ENCODE measurements around the gene RAB30. TPM values are rescaled to one million over a fixed set of nuclear protein-coding genes. Genes with fewer than 3 reads are reported as not detected.

RAB30 gene
- 12.6 TPM for polyA plus RNA-seq (2013, experiment 1 of 2; ENCODE audit: insufficient read length)
- polyA plus RNA-seq (2013, experiment 2 of 2; ENCODE audit: insufficient read length), result 14.4 TPM

- DNase-seq, result peak; percentile 100
Observed at GRCh38 chr11:83071567-83072349, at the start of gene RAB30. RAB30 (minus strand) TSS chr11:83071897; CDS start chr11:82997316, 74,581 bp downstream.

- DNase-seq, result peak; percentile 14
Observed at GRCh38 chr11:83120327-83120726, 48.6 kb upstream of the RAB30 start.

GRCh38 chr11:83119216-83119615 is 47.5 kb upstream of the RAB30 start:
- DNase-seq, result no peak

- DNase-seq, result no peak
Observed at GRCh38 chr11:83118814-83119213, 47.1 kb upstream of the RAB30 start.

GRCh38 chr11:83116015-83116641 is 44.4 kb upstream of the RAB30 start:
- DNase-seq, result no peak

GRCh38 chr11:83115551-83115950 is 43.9 kb upstream of the RAB30 start:
- no peak for DNase-seq

GRCh38 chr11:83115026-83115425 is 43.3 kb upstream of the RAB30 start:
- DNase-seq, result no peak

GRCh38 chr11:83112886-83113285 is 41.2 kb upstream of the RAB30 start:
- DNase-seq, result no peak

- peak; percentile 6 for DNase-seq
Observed at GRCh38 chr11:83105168-83105567, 33.5 kb upstream of the RAB30 start.

- DNase-seq, result no peak
Observed at GRCh38 chr11:83102834-83103233, 31.1 kb upstream of the RAB30 start.

- peak; percentile 66 for DNase-seq
Observed at GRCh38 chr11:83097429-83098075, 25.9 kb upstream of the RAB30 start.

- no peak for DNase-seq
Observed at GRCh38 chr11:83093634-83094033, 21.9 kb upstream of the RAB30 start.

GRCh38 chr11:83092488-83093384 is 21.0 kb upstream of the RAB30 start:
- DNase-seq, result no peak

GRCh38 chr11:83088965-83089364 is 17.3 kb upstream of the RAB30 start:
- no peak for DNase-seq

- no peak for DNase-seq
Observed at GRCh38 chr11:83087035-83087434, 15.3 kb upstream of the RAB30 start.

- no peak for DNase-seq
Observed at GRCh38 chr11:83079820-83080219, 8.1 kb upstream of the RAB30 start.

- DNase-seq, result no peak
Observed at GRCh38 chr11:83078269-83078668, 6.6 kb upstream of the RAB30 start.

- no peak for DNase-seq
Observed at GRCh38 chr11:83073884-83074283, 2.2 kb upstream of the RAB30 start.

GRCh38 chr11:83073258-83073657 is 1.6 kb upstream of the RAB30 start:
- DNase-seq, result no peak

- no peak for DNase-seq
Observed at GRCh38 chr11:83072350-83073242, 899 bp upstream of the RAB30 start.

Measured in fibroblast of skin of back (primary cell).